ENCODE results near the gene POU3F1.

DNA sequence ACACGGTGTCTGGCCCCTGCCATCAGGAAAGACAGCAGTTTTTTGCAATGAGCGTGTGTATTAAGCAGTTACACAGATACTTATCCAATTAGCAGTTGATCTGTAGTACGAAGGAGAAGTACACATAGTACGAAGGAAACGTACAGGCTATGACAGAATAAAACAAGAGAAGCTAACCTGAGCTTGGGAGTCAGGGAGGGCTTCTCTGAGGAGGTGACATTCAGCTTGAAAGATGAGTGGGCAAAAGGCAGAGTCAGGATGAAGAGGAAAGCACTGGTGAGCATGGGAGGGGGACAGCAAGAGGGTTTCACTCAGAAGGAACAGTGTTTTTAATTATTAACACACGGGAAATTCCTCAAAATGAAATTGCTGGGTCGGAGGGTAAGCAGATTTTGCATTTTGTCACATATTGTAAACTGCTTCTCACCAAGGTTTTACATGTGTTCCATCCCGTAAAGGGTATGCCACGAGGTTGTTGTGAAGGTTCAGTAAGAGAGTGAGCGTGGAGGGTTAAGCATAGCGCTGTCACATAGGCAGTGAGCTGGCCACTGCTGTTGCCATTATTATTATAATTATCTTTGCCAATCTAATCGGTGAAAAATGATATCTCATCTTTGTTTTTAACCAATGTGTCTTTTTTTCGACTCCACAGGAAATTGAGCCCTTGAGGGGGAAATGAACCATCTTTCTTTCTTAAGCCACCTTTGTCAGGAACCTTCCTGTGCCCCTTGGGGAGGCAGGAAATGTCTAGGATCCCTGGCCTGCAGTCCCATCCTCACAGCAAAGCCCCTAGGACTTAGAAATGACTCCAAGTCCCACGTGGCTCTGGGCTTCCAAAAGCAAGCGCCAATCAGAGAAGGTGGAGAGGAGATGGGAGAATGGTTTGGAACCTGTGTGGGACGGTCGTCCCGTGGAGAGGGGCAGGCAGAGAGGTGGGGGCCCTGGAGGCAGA is 47.3 kb upstream of the POU3F1 start:
- TF ChIP-seq, protein P1, sequence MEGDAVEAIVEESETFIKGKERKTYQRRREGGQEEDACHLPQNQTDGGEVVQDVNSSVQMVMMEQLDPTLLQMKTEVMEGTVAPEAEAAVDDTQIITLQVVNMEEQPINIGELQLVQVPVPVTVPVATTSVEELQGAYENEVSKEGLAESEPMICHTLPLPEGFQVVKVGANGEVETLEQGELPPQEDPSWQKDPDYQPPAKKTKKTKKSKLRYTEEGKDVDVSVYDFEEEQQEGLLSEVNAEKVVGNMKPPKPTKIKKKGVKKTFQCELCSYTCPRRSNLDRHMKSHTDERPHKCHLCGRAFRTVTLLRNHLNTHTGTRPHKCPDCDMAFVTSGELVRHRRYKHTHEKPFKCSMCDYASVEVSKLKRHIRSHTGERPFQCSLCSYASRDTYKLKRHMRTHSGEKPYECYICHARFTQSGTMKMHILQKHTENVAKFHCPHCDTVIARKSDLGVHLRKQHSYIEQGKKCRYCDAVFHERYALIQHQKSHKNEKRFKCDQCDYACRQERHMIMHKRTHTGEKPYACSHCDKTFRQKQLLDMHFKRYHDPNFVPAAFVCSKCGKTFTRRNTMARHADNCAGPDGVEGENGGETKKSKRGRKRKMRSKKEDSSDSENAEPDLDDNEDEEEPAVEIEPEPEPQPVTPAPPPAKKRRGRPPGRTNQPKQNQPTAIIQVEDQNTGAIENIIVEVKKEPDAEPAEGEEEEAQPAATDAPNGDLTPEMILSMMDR (IDR thresholded peaks at IDR 0.05), result no peak
- TF ChIP-seq POLR2A (IDR thresholded peaks at IDR 0.05), result no peak

Data from thyroid gland (tissue), 4 donors.